GM19351 (cell line): ENCODE measurements around the gene KIAA1210.
"Not testable (repeated sequence)": the region's sequence is repeated elsewhere in the genome, so short reads cannot be mapped to it uniquely, and the experiment has no call there.

Experiments used
- ATAC-seq: cut with Tn5 transposase; IDR thresholded peaks from one replicate; pipeline ENCODE4 v1.9.1; 2021; ENCODE audit warnings: mild to moderate bottlenecking, moderate library complexity; ENCODE audit not compliant: unreplicated experiment

KIAA1210 gene

DNA sequence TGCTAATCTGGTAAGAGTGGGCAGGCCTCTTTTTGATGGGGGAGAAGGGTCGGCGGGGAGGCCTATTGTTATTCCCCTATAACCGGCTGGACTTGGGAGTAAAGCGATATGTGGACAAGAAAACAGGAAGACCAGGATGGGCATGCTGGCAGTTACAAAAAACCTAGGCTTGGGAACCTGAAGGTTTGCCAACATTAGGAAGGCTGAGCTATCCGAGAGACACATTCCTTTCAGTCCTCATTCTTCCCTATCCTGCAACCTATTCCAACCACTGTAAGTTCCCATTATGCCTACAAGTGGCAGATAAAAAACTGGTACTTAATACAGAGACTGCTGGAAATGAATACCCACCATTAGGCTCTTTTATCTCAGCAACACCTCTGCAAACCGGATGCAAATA, 87.2 kb downstream of the KIAA1210 start:
- no peak for ATAC-seq

DNA sequence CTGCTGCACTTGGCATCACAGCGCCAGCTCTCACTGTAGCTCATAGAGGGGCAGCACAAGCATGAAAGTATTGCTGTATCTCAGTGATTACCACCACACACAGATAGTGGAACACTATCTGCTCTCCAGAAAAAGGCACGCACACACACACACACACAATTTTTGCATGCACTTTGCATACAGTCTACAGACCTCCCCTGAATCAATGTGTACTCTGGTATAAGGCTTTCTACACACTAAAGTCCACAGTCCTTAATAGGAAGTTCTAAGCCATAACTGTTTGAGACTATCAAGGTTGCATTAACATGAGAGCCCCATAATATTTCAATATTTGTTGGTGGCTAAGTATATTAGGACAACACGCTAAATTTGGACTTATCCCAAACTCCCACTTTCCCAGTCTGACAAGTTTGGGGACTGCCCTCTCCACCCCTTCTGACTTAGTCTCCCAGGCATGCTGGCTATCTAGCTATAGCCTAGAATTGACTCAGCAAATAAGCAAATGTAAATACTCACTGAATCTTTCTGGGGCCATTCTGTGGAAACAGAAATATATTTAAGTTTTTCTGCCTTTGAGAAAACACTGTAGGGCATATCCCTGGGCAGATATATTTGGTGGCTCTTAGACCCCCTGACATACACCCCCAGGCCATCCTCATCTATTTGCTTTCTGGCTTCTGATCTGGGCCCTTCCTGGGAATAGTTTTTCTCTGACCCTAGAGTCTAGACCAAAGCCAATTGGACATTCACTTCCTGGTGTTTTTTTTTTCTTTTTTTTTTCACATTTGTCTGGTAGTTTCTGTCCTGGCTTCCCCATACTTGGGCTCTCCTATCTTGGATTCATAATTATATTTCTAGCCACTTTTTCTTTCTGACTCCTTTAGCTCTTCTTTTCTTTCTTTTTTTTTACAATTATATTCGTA, 91.2 kb downstream of the KIAA1210 start:
- no peak for ATAC-seq

DNA sequence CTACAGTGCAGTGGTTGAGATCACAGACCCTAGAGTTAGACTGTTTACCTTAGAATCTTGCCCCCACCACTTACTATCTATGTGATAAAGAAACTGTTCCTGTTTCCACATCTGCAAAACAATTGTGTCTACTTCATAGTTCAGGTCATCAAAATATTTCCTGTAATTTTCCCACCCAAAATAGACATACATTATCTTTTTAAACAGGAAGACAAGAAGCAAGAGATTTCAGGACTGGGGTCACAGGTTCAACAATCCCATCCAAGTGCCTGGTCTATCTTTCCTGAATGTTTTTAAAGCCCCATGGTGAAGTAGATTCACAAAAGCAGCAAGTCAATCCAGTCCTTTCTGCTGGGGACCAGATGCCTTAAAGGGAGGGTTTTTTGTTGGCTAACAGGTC, 96.6 kb downstream of the KIAA1210 start:
- ATAC-seq = no peak

DNA sequence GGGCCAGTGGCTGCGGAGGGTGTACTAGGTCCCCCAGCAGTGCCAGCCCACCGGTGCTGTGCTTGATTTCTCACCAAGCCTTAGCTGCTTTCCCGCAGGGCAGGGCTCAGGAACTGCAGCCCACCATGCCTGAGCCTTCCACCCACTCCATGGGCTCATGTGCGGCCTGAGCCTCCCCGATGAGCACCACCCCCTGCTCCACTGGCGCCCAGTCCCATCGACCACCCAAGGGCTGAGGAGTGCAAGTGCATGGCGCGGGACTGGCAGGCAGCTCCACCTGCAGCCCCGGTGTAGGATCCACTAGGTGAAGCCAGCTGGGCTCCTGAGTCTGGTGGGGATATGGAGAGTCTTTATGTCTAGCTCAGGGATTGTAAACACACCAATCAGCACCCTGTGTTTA, 98.0 kb downstream of the KIAA1210 start:
- ATAC-seq = not testable (repeated sequence)

GRCh38 chrX:119028733-119029330, 98.8 kb downstream of the KIAA1210 start:
- ATAC-seq = no peak
